Measurements from ENCODE around the gene RIPK4. TPM values are rescaled to one million over a fixed set of nuclear protein-coding genes. Genes with fewer than 3 reads are reported as not detected.
A peak's percentile ranks its signal among the peaks of the same experiment; 100 is the strongest.

Gene RIPK4
- total and polyA plus RNA-seq, 2 of the 13 experiments (the other 11 are each of a cell fraction or from before 2014, with no cell fraction given) = 3.1 to 4.9 TPM

DNA sequence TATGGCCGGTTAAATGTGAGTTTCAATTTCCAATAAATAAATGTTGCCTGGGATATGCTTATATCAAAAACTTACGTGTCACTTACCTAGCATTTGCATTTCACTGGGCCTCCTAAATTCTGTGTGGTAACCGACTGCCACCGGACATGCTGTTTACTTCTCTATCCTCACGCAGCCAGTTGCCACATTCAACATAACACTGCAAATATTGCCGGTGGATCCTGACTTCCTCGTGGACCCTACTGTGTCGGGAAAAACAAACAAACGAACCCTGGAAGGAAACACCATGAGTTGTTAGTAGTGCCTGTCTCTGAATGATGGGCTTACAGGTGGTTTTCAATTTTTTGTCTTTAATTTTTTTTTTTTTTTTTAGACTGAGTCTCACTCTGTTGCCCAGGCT lies 54.1 kb downstream of the RIPK4 start (continued):
- TF ChIP-seq ZGPAT (CRISPR knock-in tag; IDR thresholded peaks at IDR 0.05) = peak; percentile 26; the same call in 1 of the 2 replicates
- peak; percentile 79 for TF ChIP-seq MED1 (CRISPR knock-in tag; IDR thresholded peaks at IDR 0.05)
- TF ChIP-seq ZNF678 (CRISPR knock-in tag; IDR thresholded peaks at IDR 0.05) = no peak
- TF ChIP-seq SAP130 (CRISPR knock-in tag; IDR thresholded peaks at IDR 0.05; ENCODE audit: low read depth) = peak; percentile 82
- TF ChIP-seq ZNF282 (IDR thresholded peaks at IDR 0.05; ENCODE audit: partially characterized antibody) = no peak
- TF ChIP-seq PITX1 (CRISPR knock-in tag; IDR thresholded peaks at IDR 0.05) = peak; percentile 25; the same call in 1 of the 2 replicates
- TF ChIP-seq ATF1 (CRISPR knock-in tag; IDR thresholded peaks at IDR 0.05) = no peak
- TF ChIP-seq TFE3 (CRISPR knock-in tag; IDR thresholded peaks at IDR 0.05) = 0 out of 2 replicates have a peak, but pooled peaks have one; percentile 15
- TF ChIP-seq FOXK1 (CRISPR knock-in tag; IDR thresholded peaks at IDR 0.05; ENCODE audit: borderline replicate concordance, low read depth) = peak; percentile 91
- no peak for TF ChIP-seq FOXA1 (IDR thresholded peaks at IDR 0.05)
- TF ChIP-seq FOXA1 (CRISPR knock-in tag; IDR thresholded peaks at IDR 0.05) = peak; percentile 85
- peak; percentile 11; the same call in 1 of the 2 replicates for TF ChIP-seq SMC3 (IDR thresholded peaks at IDR 0.05; ENCODE audit: low read length)
- TF ChIP-seq TEAD3 (CRISPR knock-in tag; optimal IDR thresholded peaks at IDR 0.05; ENCODE audit: borderline replicate concordance) = peak; percentile 49
- no peak for TF ChIP-seq FOXP1 (IDR thresholded peaks at IDR 0.05)
- TF ChIP-seq FOXP1 (CRISPR knock-in tag; IDR thresholded peaks at IDR 0.05) = peak; percentile 91
- TF ChIP-seq, protein P1, sequence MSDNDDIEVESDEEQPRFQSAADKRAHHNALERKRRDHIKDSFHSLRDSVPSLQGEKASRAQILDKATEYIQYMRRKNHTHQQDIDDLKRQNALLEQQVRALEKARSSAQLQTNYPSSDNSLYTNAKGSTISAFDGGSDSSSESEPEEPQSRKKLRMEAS (IDR thresholded peaks at IDR 0.05) = peak; percentile 68
- TF ChIP-seq SKI (IDR thresholded peaks at IDR 0.05; ENCODE audit: partially characterized antibody) = peak; percentile 46
- no peak for TF ChIP-seq ZNF263 (CRISPR knock-in tag; IDR thresholded peaks at IDR 0.05)
- TF ChIP-seq RARA (CRISPR knock-in tag; IDR thresholded peaks at IDR 0.05) = peak; percentile 79
- peak; percentile 3 for TF ChIP-seq ASH2L (IDR thresholded peaks at IDR 0.05; ENCODE audit: insufficient read length, low read depth, low read length)
- TF ChIP-seq, protein P2, sequence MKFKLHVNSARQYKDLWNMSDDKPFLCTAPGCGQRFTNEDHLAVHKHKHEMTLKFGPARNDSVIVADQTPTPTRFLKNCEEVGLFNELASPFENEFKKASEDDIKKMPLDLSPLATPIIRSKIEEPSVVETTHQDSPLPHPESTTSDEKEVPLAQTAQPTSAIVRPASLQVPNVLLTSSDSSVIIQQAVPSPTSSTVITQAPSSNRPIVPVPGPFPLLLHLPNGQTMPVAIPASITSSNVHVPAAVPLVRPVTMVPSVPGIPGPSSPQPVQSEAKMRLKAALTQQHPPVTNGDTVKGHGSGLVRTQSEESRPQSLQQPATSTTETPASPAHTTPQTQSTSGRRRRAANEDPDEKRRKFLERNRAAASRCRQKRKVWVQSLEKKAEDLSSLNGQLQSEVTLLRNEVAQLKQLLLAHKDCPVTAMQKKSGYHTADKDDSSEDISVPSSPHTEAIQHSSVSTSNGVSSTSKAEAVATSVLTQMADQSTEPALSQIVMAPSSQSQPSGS (CRISPR knock-in tag; IDR thresholded peaks at IDR 0.05) = no peak
- 0 out of 2 replicates have a peak, but pooled peaks have one; percentile 48 for TF ChIP-seq ZBTB25 (CRISPR knock-in tag; IDR thresholded peaks at IDR 0.05)
- TF ChIP-seq ZNF281 (CRISPR knock-in tag; IDR thresholded peaks at IDR 0.05; ENCODE audit: borderline replicate concordance) = peak; percentile 21; the same call in 1 of the 2 replicates
- peak; percentile 35; the same call in 1 of the 2 replicates for TF ChIP-seq CREM (IDR thresholded peaks at IDR 0.05)
- TF ChIP-seq CREM (CRISPR knock-in tag; IDR thresholded peaks at IDR 0.05) = no peak
- TF ChIP-seq HDAC2 (CRISPR knock-in tag; IDR thresholded peaks at IDR 0.05) = peak; percentile 89
